Upper lobe of left lung (tissue), 4 donors: ENCODE measurements around the gene PSMD12.

Experiments
- CTCF ChIP-seq, 6 experiments: fragments of 450-650 bp in 4 of 6; fragments of 200-600 bp in 2 of 6; sonication (generic) in 2 of 6; IDR thresholded peaks; one replicate each; pipeline ENCODE4 v1.5.1; 2016 to 2019; ENCODE audit warnings: antibody characterized with exemption in 6 of 6
- EP300 ChIP-seq, 4 donors: sonication (generic); formaldehyde crosslinking; IDR thresholded peaks; one replicate each; pipeline ENCODE4 v1.5.1; 2017; ENCODE audit warnings: antibody characterized with exemption in 4 of 4, control low read depth in 2 of 4
- POLR2A ChIP-seq, 4 donors: fragments of 450-650 bp; IDR thresholded peaks; one replicate each; pipeline ENCODE4 v1.5.1; 2016 to 2017; ENCODE audit warnings: antibody characterized with exemption in 4 of 4, mild to moderate bottlenecking in 2 of 4
- POLR2AphosphoS5 ChIP-seq, 2 donors: sonication (generic); formaldehyde crosslinking; IDR thresholded peaks; one replicate each; pipeline ENCODE4 v1.5.1; 2017; ENCODE audit warnings: antibody characterized with exemption in 2 of 2

- TF ChIP-seq CTCF (IDR thresholded peaks at IDR 0.05) (no peak), EP300 (IDR thresholded peaks at IDR 0.05) (no peak), POLR2A (IDR thresholded peaks at IDR 0.05) (no peak), POLR2AphosphoS5 (IDR thresholded peaks at IDR 0.05) (no peak)
Measured at GRCh38 chr17:67362173-67362572, 4.2 kb downstream of the PSMD12 start.
